ENCODE results near the gene NFATC3.

The NFATC3 gene

GRCh38 chr16:68247932-68248331 is 162.8 kb downstream of the NFATC3 start:
- TF ChIP-seq CTCF (IDR thresholded peaks at IDR 0.05; ENCODE audit: insufficient read depth, low read depth, low read length, missing control alignments): no peak
- no peak overlapping the region for H3K4me3 ChIP-seq (ENCODE audit: low read length)
- no peak for DNase-seq (ENCODE audit: low read depth)

- no peak overlapping the region for H3K4me3 ChIP-seq (ENCODE audit: low read length)
- no peak for DNase-seq (ENCODE audit: low read depth)
- TF ChIP-seq CTCF (IDR thresholded peaks at IDR 0.05; ENCODE audit: insufficient read depth, low read depth, low read length, missing control alignments): no peak
Measured at GRCh38 chr16:68249371-68249770, 164.2 kb downstream of the NFATC3 start.

- no peak for TF ChIP-seq CTCF (IDR thresholded peaks at IDR 0.05; ENCODE audit: insufficient read depth, low read depth, low read length, missing control alignments)
- no peak overlapping the region for H3K4me3 ChIP-seq (ENCODE audit: low read length)
- no peak for DNase-seq (ENCODE audit: low read depth)
Measured at GRCh38 chr16:68250951-68251350, 165.8 kb downstream of the NFATC3 start.

GRCh38 chr16:68251832-68252231 is 166.7 kb downstream of the NFATC3 start:
- H3K4me3 ChIP-seq (ENCODE audit: low read length): no peak overlapping the region
- DNase-seq (ENCODE audit: low read depth): no peak
- TF ChIP-seq CTCF (IDR thresholded peaks at IDR 0.05; ENCODE audit: insufficient read depth, low read depth, low read length, missing control alignments): no peak

- no peak overlapping the region for H3K4me3 ChIP-seq (ENCODE audit: low read length)
- no peak for TF ChIP-seq CTCF (IDR thresholded peaks at IDR 0.05; ENCODE audit: insufficient read depth, low read depth, low read length, missing control alignments)
- no peak for DNase-seq (ENCODE audit: low read depth)
Measured at GRCh38 chr16:68252383-68252782, 167.2 kb downstream of the NFATC3 start.

GRCh38 chr16:68253721-68254120 is 168.6 kb downstream of the NFATC3 start:
- no peak for DNase-seq (ENCODE audit: low read depth)
- no peak overlapping the region for H3K4me3 ChIP-seq (ENCODE audit: low read length)
- no peak for TF ChIP-seq CTCF (IDR thresholded peaks at IDR 0.05; ENCODE audit: insufficient read depth, low read depth, low read length, missing control alignments)

GRCh38 chr16:68255712-68256111 is 170.5 kb downstream of the NFATC3 start:
- DNase-seq (ENCODE audit: low read depth): no peak
- no peak overlapping the region for H3K4me3 ChIP-seq (ENCODE audit: low read length)
- no peak for TF ChIP-seq CTCF (IDR thresholded peaks at IDR 0.05; ENCODE audit: insufficient read depth, low read depth, low read length, missing control alignments)

Data from epithelial cell of esophagus (primary cell).